Astrocyte of the spinal cord (primary cell): ENCODE measurements around the gene RASGRF2.

Experiments
- DNase-seq: peaks from one replicate; pipeline ENCODE4 v3.0.0; 2011; ENCODE audit warnings: low read depth, low spot score
- H3K4me3 ChIP-seq: 2 replicates; pipeline ENCODE4 v1.5.1; 2011; ENCODE audit warnings: low read depth, mild to moderate bottlenecking, low read length, moderate library complexity
- CTCF ChIP-seq: IDR thresholded peaks from 2 replicates; pipeline ENCODE4 v1.5.1; 2012; ENCODE audit warnings: low read depth, mild to moderate bottlenecking, low read length, inconsistent platforms
- in situ Hi-C: cut with HindIII; loops from 2 replicates; pipeline ENCODE4 v1.10.0; 2017; ENCODE audit warnings: low sequenced_read_pairs

The RASGRF2 gene

GRCh38 chr5:81019748-81020147, 59.6 kb downstream of the RASGRF2 start:
- no peak overlapping the region for H3K4me3 ChIP-seq
- in situ Hi-C loops = no loop called here
- DNase-seq = no peak
- no peak for TF ChIP-seq CTCF

GRCh38 chr5:81020478-81021167, 60.5 kb downstream of the RASGRF2 start:
- no peak overlapping the region for H3K4me3 ChIP-seq
- TF ChIP-seq CTCF = no peak
- no peak for DNase-seq
- in situ Hi-C loops = no loop called here

- DNase-seq = peak; percentile 45
- no peak for TF ChIP-seq CTCF
- in situ Hi-C loops = no loop called here
- no peak overlapping the region for H3K4me3 ChIP-seq
Observed at GRCh38 chr5:81021486-81021885, 61.3 kb downstream of the RASGRF2 start.

GRCh38 chr5:81021951-81022687, 62.0 kb downstream of the RASGRF2 start:
- no peak for TF ChIP-seq CTCF
- in situ Hi-C loops = no loop called here

GRCh38 chr5:81022688-81023084, 62.5 kb downstream of the RASGRF2 start:
- no peak for DNase-seq
- no peak overlapping the region for H3K4me3 ChIP-seq
- in situ Hi-C loops = no loop called here
- no peak for TF ChIP-seq CTCF

More at GRCh38 chr5:81021951-81022687, 62.0 kb downstream of the RASGRF2 start:
- DNase-seq = no peak
- H3K4me3 ChIP-seq = no peak overlapping the region

GRCh38 chr5:81023261-81023970, 63.3 kb downstream of the RASGRF2 start:
- no peak for TF ChIP-seq CTCF
- in situ Hi-C loops = no loop called here
- no peak overlapping the region for H3K4me3 ChIP-seq
- no peak for DNase-seq
